Stimulated activated CD4-positive, alpha-beta T cell treated with anti-CD3 and anti-CD28 coated beads, Interleukin-12 subunit alpha, Interleukin-12 subunit beta, amount 100 ng/mL, for 24 hours (primary cell): Measurements from ENCODE around the gene COMT.
"Not testable (repeated sequence)": the region's sequence is repeated elsewhere in the genome, so short reads cannot be mapped to it uniquely, and the experiment has no call there.

Source experiments
- DNase-seq, 2 experiments: peaks; one replicate each; pipeline ENCODE4 v3.0.0-alpha.2; 2020; ENCODE audit warnings: low read depth in 2 of 2

Gene COMT

DNA sequence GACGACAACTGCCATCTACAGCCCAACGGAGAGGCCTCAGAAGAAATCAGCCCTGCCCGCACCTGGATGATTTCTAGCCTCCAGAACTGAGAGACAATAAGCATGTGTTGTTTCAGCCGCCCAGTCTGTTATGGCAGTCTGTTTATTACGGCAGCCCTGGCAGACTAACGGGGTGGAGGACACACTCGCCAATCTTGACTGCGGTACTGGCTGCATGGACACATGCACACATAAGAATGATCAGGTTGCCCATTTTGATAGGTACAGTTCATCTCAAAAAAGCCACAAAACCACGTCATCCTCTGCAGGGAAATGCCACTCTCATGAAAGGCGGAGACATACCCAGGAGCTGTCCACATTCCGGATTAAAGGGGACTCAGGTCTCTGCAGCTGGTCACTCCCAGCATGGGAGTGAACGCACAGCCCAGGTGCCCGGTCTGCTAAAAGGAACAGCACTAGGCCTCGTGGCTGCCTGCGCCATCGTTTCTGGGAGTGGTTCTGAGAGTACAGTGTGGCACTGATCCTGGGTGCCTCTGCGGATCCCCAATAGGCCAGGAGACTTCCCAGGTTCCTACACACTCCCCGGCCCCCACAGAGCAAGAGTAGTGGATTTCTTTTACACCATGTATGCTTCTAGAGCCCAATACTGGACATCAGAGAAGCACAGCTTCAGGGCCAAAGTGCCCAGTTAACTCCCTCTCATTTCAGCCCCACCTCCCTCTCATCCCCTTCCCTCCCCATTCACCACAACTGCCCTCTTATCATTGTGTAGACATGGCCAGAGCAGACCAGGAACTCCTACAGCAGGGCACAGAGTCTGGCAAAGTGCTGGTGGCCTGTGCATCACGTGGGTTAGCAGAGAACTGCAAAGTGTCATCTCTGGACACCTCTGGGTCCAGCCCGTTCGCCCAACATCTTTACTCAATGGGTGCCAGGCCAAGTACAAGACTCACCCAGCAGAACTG lies 11.7 kb upstream of the COMT start:
- no peak for DNase-seq

DNA sequence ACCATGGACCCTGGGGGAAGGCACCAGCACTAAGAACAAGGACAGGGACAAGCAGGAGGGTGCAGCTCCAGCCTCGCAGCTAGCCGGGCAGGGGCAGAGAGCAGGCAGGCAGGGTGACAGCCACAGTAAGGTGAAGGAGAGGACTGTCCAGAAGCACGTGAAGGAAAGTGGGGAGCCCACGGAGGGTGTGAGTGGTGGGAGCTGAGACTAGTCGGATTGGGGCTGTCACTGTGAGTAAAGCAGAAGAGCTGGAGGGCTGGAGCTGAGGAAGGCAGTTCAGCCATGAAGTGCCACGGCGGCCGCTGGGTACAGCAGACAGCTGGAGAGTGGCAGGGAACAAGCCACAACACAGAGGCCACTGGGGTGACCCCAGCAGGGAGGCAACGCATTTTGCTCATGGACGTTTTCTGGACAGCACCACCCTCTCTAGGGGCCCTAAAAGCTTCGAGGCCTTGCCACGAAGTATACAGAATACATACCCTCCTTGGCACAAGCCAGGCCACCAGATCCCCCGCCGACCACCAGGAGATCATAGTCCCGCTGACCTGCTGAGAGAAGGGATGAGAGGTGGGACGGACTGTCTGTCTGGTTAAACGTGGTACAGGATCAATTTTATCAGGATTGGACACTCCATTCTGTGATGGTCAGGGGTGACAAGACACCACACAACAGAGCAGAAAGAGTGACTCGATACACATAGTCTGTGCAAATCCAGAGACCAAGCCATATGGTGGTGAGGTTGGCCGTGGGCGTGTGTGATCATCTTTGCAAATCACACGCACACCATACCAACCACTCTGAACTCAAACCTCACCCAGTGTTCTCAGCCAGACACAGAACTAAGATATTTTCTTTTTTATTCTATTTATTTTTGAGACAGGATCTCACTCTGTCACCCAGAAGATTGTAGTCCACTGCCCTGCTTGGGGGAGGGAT lies 10.8 kb upstream of the COMT start:
- no peak for DNase-seq

DNA sequence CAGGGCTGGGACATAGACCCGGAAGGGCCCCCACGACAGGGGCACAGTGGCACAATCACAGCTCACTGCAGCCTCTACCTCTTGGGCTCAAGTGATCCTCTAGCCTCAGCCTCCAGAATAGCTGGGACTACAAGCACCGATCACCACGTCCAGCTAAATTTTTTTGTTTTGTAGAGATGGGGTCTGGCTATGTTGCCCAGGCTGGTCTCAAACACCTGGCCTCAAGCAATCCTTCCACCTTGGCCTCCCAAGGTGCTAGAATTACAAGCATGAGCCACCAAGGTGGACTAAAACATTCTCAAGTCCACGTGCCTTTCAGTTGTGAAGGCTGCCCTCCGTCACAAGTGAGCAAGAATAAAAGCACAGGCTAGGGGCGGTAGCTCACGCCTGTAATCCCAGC lies 10.1 kb upstream of the COMT start:
- DNase-seq: no peak

DNA sequence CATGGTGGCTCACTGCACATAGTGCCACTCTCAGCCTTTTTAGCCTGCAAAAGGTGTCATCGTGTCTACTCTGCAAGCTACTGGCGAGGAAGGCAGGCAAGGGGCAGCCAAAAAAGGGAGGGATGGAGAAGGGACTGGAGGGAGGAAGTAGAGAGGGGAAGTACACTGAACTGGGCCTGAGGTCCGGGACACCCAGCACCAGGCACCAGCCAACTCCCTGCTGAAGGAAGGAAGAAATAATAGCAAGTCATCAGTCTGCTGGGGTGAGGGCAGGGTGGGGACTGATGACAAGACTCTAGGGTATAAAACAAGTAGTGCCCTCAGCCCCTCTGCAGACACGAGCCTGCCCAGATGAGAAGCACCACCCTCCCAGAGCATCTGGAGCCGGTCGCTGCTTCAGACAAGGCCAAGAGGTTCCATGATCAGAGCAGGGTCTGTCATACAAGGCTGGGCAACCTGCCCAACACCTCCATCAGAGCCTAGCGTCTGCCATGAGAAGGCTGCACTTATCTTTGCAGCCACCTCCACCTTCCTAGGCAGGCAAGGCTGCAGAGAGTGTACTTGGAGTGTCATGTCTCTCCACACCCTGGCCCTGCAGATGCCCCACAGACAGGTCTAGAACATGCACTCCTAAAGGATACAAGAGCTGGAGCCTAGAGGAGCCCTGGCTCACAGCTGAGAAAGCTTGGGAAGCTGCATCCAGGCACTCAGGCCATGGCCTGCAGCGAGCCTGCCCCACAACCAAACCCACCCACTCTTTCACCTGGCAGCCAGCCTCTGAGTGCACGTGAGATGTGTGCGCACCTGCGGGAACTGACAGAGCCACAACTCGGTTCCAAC lies 9.0 kb upstream of the COMT start:
- no peak for DNase-seq

DNA sequence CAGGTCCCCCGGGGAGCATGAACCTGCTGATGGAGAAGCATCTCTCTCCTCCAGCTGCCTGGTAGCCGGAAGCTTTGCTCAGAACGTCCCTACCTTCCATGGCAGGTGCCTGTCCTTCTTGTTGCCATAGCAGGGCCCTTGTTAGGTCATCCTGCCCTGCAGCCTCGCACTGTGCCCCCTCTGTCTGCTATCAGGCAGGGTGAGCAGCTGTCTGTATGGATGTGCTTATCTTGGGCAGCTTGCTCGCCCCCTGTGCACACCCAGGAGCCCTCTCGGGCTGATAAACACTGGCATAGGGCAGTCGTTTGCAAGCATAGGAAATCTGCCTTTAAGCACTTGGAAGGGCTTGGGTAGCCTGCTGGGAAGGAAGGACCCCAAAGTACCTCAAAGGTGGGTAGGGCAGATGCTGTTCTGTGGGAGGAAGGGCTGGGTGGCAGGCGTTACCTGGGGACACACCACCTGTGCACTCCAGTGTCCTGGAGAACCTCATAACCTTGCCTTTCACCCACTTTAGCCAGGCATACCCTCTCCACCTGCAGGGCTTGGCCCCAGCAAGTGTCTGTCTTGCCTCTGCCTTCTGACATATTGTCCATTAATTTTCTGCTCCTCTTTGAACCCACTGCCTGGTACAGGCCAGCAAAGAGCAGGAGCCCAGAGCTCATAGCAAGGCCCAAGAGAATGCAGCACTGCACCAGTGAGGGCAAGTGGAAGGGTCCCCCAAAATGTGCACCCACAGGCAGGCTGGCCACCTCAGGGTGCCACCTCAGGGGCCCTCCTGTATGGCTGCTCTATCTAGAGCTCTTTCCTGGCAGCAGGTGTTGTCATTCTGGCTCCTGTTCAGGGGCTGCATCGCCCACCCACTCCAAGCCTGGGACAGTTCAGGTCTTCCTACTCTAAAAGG lies 8.0 kb upstream of the COMT start:
- DNase-seq: no peak

DNA sequence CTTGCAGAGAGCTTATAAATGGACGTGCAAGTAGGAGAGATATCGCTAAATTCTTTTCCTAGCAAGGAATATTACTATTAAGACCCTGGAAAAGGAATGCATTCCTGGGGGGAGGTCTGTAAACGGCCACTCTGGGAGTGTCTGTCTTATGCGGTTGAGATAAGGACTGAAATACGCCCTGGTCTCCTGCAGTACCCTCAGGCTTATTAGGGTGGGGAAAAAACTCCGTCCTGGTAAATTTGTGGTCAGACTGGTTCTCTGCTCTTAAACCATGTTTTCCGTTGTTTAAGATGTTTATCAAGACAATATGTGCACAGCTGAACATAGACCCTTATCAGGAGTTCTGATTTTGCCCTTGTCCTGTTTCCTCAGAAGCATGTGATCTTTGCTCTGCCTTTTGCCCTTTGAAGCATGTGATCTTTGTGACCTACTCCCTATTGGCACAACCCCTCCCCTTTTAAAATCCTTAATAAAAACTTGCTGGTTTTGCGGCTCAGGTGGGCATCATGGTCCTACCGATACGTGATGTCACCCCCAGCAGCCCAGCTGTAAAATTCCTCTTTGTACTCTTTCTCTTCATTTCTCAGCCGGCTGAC lies 6.4 kb upstream of the COMT start:
- DNase-seq: not testable (repeated sequence)

DNA sequence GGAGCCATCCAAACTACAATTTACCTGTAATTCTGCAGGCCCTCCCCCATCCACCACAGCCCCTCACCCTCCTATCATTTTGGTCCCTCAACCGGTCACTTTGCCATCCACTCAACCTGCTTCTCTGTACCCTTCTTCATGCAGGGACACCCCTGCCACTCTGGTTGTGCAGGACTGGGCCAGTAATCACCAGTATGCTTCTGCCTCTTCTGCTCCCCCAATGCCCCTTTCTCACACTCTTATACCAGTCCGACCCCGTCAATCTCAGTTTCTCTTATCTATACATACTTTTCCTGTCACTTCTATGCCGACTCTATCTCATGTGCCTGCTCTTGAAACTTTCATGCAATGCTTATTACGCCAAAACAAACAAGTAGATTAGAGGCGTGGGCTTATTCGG lies 5.1 kb upstream of the COMT start:
- no peak for DNase-seq

DNA sequence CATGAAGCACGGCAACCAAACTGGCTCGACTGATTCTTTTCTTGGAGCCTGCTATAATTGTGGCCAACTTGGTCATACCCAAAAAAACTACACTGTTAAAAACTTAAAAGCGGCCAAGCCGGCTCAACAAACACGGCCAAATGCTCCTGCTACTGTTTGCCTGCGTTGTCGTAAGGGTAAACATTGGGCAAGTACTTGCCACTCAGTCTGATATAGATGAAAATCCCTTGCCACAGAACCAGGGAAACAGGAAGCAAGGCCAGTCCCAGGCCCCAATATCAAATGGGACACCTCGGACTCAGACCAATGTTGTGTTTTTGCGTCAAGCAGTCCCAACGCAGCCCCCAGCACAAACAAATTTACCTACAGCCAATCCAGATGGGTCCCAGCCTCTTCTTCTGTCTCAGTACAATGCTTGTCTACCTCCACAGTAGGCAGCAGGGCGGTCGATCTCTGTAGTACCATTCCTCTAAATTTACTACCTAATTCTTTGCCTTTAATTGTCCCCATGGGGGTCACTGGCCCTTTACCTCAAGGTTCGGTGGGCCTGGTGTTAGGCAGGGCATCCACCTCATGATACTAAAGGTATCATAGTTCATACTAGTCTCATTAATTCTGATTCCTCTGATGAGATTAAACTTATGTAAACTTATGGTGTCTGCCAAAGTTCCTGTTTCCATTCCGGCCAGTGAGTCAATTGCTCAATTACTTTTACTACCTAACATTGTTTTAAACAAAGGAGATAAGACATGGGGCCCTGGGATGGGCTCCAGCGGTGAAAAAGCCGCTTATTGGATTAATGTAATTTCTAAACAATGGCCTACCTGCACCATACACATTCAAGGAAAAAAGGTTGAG lies 3.7 kb upstream of the COMT start:
- no peak for DNase-seq

DNA sequence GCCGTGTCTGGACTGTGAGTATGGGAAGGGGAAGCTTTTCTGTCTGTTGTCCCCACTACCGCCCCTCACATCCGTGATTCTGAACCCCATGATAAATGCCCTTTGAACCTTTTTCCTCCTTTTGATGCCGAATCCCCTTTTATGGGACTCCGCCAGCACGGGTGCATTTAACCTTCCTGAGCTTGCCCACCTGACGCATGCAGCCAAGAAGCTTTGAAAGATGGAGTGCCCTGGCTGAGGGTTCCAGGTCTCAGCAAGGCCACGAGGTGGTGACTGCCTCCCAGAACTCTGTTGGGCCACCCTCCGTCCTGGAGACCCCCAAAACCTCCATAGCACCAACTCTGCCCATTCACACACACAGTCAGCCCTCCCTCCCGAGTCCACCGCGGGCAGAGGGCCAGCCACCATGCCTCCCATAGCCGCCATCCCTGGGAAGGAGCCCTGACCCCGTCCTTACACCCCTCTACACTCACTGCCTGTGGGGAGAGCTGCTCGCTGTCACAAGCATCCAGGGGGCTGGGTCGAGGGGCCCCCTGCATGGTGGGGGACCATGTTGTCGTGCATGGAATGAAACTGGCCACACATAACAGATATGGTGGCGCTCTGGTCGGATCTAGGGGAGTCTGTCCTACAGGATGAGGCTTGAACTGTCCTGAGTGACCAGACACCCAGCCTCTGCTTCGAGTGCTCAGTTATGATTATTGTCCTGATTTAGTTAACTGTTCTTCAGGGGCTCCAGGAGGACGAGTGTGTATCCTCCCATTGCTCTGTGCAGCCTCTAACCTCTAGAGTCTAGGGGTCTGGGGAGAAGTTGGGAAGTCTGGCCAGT lies 822 bp upstream of the COMT start:
- no peak for DNase-seq

DNA sequence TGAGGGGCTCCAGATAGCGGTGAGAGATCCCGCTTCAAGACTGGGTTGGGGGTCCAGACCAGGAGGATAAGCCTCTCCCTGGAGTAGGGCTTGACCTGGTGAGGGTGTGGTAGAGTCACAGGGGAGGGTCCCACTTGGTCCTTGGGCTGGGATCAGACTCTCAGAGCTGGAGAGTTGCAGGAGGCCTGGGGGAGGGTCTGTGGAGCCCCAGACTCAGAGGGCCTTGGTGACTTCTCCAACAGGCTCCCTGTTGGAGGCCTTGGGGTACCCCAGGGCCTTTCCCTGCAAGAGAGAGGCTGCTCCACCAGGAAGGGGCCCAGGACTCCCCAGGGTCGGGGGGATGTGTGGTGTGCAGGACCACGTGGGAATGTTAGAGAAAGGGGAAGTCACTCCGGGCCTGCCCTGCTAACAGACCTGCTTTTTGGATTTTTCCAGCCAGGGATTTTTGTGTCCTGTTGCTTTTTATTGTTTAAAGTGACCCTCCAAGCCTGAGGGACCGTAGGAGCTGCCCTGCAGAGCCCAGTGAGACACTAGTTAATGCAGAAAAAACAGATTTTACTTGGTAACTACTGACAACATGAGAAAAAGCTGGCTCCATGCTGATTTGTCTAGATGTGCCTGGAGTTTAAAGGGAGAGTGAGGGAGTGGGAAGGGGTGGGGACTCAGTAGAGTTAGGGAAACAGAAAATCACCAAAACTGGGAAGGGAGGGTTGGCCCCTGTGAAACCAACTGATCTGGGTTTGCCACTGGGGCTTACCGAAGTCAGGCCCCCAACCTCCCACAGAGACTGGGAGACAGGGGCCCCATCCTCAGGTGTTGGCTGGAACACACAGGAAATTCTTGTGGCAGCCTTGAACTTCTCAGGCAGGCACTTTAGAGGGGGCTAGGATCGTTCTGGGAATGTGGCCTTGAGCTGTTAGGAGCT lies 847 bp downstream of the COMT start:
- DNase-seq: no peak

DNA sequence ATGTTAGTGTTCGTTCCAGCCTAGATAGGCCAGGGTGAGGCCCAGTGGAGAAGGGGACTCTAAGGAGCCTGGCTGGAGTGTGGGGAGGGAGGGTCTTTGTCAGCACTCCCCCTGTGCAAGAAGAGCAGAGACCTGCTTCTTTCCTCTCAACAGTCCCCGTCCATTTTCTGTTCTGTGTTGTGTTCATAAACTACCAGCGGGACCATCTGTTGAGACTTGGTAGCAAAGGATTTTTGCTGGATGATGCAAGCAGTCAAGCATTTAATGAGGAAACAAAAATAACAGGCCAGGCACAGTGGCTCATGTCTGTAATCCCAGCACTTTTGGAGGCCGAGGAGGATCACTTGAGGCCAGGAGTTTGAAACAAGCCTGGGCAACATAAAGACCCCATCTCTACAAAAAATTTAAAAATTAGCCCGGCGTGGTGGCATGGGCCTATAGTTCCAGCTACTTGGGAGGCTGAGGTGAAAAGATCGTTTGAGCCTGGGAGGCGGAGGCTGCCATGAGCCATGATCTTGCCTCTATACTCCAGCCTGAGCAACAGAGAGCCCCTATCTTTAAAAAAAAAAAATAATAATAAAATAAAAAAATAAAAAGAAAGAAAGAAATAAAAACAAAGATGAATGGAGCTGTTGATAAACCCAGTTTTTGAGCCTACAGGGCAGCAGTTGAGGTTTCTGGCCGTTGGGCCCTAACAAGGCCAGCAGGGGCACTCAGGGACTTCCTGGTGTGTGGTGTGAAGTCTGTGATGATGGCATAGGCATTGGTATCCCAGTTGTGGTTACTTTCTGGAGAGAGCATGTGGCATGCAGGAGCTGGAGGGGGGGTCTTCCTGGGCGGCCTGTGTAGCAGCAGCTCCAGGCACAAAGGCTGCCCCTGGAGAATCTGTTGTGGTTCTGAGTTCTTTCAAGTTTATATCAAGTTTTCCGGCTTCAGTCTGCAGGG lies 1.8 kb downstream of the COMT start:
- no peak for DNase-seq

DNA sequence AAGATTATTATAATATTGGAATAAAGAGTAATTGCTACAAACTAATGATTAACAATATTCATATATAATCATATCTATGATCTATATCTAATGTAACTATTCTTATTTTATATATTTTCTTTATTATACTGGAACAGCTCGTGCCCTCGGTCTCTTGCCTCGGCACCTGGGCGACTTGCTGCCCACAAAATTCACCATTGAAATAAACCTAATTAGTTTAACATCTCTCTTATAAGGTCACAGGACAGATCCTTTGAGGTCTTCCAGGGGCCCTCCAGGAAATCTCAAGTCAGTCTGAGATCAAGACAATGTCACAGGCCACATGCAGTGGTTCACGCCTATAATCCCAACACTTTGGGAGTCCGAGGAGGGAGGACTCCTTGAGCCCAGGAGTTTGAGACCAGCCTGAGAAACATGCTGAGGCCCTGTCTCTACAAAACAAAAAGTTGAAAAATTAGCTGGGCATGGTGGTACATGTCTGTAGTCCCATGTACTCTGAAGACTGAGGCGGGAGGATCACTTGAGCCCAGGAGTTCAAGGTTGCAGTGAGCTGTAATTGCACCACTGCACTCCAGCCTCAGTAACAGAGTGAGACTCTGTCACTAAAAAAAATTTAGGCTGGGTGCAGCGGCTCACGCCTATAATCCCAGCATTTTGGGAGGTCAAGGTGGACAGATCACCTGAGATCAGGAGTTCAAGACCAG lies 6.6 kb downstream of the COMT start:
- DNase-seq: no peak

DNA sequence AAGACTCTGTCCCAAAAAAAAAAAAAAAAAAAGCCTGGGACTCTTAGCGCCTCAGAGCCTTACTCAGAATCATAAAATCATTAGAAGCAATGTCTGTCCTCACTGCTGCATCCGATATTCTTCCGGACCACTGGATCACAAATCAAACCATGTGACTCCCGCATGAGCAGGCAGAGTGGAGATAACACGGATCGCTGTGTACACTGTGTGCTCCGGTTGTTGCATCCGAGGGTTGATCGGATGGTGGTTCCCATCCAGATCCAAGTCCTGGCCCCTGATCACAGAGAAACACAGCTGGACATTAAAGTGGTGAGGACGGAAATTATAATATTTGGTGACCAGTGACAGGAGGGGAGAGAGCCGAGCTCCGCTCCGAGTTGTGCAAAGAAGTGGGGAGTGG lies 9.8 kb downstream of the COMT start:
- no peak for DNase-seq

DNA sequence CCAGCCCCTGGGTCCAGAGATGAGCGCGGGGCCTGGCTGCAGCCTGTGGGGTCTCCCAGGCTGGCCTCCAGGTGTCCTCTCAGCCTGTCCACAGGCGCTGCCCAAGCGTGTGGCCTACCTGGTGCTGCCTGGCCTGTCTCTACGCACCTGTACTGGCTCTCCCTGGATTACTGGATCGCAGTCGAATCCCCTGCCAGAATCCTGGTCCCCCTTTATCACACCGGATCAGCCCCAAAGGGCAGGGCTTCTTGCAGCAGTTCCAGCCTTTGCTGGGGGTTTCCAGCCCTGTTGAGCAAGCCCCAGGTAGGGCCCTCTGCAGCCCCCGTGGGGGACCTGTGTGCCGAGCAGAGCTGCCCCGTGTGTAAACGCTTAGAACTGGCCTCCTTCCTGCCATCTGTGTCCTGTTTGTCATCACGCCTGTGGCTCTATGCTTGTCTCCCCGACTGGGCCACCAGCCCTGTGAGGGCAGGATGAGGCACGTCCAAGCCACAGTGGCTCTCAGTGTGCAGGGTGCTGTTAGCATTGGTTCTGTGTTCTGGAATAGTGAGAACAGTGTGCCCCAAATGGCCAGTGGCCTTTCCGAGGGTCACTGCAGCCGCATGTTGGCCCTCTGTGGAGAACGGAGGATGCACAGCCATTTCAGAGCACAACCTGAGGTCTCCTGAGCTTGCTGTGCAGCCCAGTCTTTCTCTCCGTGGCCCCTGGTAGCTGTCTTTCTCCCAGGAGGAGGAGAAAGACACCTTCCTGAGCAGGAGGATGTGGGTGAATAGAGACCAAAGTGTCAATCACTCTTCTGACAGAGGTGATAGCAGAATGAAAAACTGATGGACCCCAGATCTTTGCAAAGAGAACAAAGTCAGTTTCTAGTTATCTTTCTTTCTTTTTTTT lies 13.9 kb downstream of the COMT start:
- DNase-seq: no peak

DNA sequence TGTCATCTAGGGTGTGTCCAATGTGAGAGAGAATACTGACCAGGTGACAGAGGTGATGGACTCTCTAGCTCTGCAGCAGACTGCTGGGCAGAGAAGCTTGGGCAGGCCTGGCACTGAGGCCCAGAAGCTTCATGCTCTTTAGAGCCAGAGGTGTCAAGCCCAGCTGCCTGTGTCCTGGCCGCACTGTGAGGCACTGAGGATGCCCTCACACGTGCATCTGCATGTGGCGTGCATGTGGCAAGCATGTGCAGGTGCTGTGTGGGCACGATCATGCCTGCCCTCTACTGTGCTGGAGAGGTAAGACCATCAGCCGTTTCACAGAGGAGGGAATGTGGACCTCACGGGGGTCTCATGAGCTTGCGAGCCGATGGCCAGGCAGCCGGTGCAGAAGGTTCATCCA lies 15.9 kb downstream of the COMT start:
- no peak for DNase-seq
